SK-N-SH treated with all-trans-retinoic acid at 6 μM for 48 hours (cell line): ENCODE results near the gene RIMOC1.

Experiments
- BACH2 ChIP-seq: fragments of 250-450 bp; sonication (Bioruptor Pico); IDR thresholded peaks from 2 replicates; pipeline ENCODE4 v1.9.0; 2021; ENCODE audit warnings: mild to moderate bottlenecking, borderline replicate concordance
- SNAI2 ChIP-seq: fragments of 250-450 bp; sonication (Bioruptor Pico); IDR thresholded peaks from 2 replicates; pipeline ENCODE4 v1.5.0; 2020; ENCODE audit warnings: mild to moderate bottlenecking, moderate library complexity
- TF ChIP-seq, protein P1 (sequence below): fragments of 250-450 bp; sonication (Bioruptor Pico); IDR thresholded peaks from 2 replicates; pipeline ENCODE4 v1.8.0; 2020; ENCODE audit warnings: mild to moderate bottlenecking, moderate library complexity, borderline replicate concordance

DNA sequence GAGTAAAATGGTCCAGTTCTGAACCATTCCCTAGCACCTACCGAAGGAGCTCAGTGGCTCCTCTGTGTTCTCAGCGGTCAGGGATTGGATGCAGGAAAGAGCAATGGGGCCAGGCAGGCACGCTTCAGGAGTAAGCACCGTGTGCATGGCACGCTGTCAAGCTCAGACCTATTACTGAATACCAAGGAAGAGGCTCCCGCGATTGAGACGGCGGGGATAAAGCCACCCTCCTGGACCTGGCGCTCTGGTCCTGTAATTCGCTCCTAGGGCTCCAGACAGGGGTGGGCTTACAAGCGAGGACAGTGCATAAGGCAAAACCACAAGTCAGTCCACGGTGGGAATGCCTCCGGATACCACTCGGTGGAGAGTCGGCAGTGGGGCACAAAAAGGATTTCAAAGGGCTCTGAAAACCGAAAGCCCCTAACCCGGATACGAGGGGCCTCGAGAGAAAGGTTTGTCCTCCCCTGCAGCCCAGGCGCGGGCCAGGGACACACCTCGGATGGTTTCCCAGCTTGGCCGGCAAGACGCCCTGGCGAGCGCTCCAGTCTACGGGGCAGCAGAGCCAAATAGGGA, 34.9 kb upstream of the RIMOC1 start:
- no peak for TF ChIP-seq BACH2 (CRISPR knock-in tag)
- TF ChIP-seq, protein P1, sequence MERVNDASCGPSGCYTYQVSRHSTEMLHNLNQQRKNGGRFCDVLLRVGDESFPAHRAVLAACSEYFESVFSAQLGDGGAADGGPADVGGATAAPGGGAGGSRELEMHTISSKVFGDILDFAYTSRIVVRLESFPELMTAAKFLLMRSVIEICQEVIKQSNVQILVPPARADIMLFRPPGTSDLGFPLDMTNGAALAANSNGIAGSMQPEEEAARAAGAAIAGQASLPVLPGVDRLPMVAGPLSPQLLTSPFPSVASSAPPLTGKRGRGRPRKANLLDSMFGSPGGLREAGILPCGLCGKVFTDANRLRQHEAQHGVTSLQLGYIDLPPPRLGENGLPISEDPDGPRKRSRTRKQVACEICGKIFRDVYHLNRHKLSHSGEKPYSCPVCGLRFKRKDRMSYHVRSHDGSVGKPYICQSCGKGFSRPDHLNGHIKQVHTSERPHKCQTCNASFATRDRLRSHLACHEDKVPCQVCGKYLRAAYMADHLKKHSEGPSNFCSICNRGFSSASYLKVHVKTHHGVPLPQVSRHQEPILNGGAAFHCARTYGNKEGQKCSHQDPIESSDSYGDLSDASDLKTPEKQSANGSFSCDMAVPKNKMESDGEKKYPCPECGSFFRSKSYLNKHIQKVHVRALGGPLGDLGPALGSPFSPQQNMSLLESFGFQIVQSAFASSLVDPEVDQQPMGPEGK (CRISPR knock-in tag), result no peak
- no peak for TF ChIP-seq SNAI2
